ENCODE measurements around the gene TRAT1. TPM values are rescaled to one million over a fixed set of nuclear protein-coding genes. Genes with fewer than 3 reads are reported as not detected.

Gene TRAT1
- total RNA-seq, 1 experiment from 2014 or later = not detected

DNA sequence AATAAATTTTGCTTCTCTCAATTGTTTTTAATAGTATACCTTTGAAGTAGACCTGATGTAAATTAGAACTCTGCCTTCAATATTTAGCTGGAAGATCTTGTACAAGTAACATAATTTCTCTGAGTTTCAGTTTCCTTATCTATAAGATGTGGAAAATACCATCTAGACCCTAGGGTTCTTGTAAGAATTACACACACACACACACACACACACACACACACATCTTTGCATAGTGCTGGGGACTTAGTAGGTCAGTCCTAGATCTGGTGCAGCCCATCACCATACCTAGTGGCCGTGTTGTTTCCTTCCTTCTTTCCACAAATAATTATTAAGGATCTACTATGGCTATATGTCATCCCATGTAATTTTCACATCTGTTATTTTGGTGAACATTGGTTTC is 11.0 kb downstream of the TRAT1 start:
- no peaks in the 10 kb centered on the region for H3K4me1 ChIP-seq (ENCODE audit: insufficient read depth, low read length)

DNA sequence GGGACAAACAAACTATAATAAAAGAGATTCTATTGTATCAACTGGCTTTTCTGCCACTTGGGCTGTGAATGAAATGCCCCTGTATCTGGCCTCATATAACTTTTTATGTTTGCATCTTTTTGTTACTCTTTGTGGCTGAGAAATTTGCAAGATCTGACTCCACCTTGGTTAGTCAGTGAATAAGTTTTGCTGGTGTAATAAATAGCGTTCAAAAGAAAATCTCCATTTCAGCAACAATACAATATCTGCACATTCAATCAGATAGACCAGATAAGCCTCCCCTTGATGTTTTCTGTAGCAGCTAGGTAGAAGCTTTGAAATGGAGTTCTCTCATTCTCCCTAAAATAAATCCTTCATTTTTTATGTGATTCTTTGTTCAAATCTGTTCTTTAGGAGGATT is 12.0 kb downstream of the TRAT1 start:
- H3K4me1 ChIP-seq (ENCODE audit: insufficient read depth, low read length) = no peaks in the 10 kb centered on the region
- H3K9me3 ChIP-seq (ENCODE audit: low read length) = no peaks in the 10 kb centered on the region
- ATAC-seq (no peak), DNase-seq (no peak)
- no peak overlapping the region for H3K9ac ChIP-seq (ENCODE audit: low read length)
- CTCF ChIA-PET = no interaction called here
- TF ChIP-seq, protein P1, sequence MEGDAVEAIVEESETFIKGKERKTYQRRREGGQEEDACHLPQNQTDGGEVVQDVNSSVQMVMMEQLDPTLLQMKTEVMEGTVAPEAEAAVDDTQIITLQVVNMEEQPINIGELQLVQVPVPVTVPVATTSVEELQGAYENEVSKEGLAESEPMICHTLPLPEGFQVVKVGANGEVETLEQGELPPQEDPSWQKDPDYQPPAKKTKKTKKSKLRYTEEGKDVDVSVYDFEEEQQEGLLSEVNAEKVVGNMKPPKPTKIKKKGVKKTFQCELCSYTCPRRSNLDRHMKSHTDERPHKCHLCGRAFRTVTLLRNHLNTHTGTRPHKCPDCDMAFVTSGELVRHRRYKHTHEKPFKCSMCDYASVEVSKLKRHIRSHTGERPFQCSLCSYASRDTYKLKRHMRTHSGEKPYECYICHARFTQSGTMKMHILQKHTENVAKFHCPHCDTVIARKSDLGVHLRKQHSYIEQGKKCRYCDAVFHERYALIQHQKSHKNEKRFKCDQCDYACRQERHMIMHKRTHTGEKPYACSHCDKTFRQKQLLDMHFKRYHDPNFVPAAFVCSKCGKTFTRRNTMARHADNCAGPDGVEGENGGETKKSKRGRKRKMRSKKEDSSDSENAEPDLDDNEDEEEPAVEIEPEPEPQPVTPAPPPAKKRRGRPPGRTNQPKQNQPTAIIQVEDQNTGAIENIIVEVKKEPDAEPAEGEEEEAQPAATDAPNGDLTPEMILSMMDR (conservative IDR thresholded peaks at IDR 0.05; ENCODE audit: low read depth, low read length) = no peak
- TF ChIP-seq EZH2phosphoT487 (IDR thresholded peaks at IDR 0.05; ENCODE audit: borderline replicate concordance, low read length) (no peak), EZH2 (IDR thresholded peaks at IDR 0.05; ENCODE audit: low read length, unreplicated experiment) (no peak)
- peaks cover 72% of the 10 kb centered on the region for H3K27me3 ChIP-seq (ENCODE audit: low read length)
- H3F3A ChIP-seq (ENCODE audit: low read length, unreplicated experiment) = no peaks in the 10 kb centered on the region
- no peak overlapping the region for H2AFZ ChIP-seq (ENCODE audit: low read length)
- no TSS peak for BruUV-seq (replicated peaks)
- no peaks in the 10 kb centered on the region for H3K36me3 ChIP-seq (ENCODE audit: low read depth, low read length)
- no peak overlapping the region for H3K27ac ChIP-seq (ENCODE audit: low read length)
- no peaks in the 10 kb centered on the region for H3K9me2 ChIP-seq (replicated peaks; ENCODE audit: low read length)
- no peak overlapping the region for H3K4me2 ChIP-seq (ENCODE audit: low read length)
- POLR2A ChIA-PET (ENCODE audit: unreplicated experiment) = no interaction called here
- H3K79me2 ChIP-seq (ENCODE audit: low read length) = no peaks in the 10 kb centered on the region
- intact Hi-C loops (cut with micrococcal nuclease) = no loop called here
- H3K4me3 ChIP-seq (ENCODE audit: low read length) = no peak overlapping the region
- H4K20me1 ChIP-seq (ENCODE audit: low read length) = no peaks in the 10 kb centered on the region

More for the DNA sequence above, 11.0 kb downstream of the TRAT1 start:
- Histone ChIP-seq H4K20me1 (ENCODE audit: low read length) (no peaks in the 10 kb centered on the region), H3K27ac (ENCODE audit: low read length) (no peak overlapping the region), H3F3A (ENCODE audit: low read length, unreplicated experiment) (no peaks in the 10 kb centered on the region), H3K27me3 (ENCODE audit: low read length) (peaks cover 70% of the 10 kb centered on the region), H2AFZ (ENCODE audit: low read length) (no peak overlapping the region), H3K9ac (ENCODE audit: low read length) (no peak overlapping the region), H3K36me3 (ENCODE audit: low read depth, low read length) (no peaks in the 10 kb centered on the region), H3K4me2 (ENCODE audit: low read length) (no peak overlapping the region), H3K79me2 (ENCODE audit: low read length) (no peaks in the 10 kb centered on the region), H3K9me3 (ENCODE audit: low read length) (no peaks in the 10 kb centered on the region), H3K4me3 (ENCODE audit: low read length) (no peak overlapping the region), H3K9me2 (replicated peaks; ENCODE audit: low read length) (no peaks in the 10 kb centered on the region)
- DNase-seq = no peak
- no peak for ATAC-seq
- CTCF ChIA-PET = no interaction called here
- TF ChIP-seq EZH2phosphoT487 (IDR thresholded peaks at IDR 0.05; ENCODE audit: borderline replicate concordance, low read length) = no peak
- TF ChIP-seq, protein P1 (conservative IDR thresholded peaks at IDR 0.05; ENCODE audit: low read depth, low read length) = no peak
- TF ChIP-seq EZH2 (IDR thresholded peaks at IDR 0.05; ENCODE audit: low read length, unreplicated experiment) = no peak
- no TSS peak for BruUV-seq (replicated peaks)
- POLR2A ChIA-PET (ENCODE audit: unreplicated experiment) = no interaction called here
- intact Hi-C loops (cut with micrococcal nuclease) = no loop called here

DNA sequence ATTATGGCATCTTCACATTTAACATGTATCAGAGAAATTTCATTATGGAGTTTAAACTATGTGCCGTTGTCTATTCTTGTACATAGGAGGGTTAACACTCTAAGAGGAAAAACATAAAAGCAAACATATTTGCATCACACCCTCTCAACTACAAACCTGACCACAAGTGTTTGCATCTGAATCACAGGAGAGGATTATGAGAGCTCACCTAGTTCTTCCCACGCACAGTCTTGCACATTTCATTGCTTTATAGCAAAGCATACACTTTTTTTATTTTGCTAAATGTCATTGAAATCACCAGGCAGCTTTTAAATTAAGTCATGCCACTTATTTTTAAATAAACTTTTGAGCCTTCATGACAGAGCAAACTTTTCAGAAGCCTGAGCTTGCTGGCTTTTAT is 12.5 kb downstream of the TRAT1 start:
- H3K4me1 ChIP-seq (ENCODE audit: insufficient read depth, low read length) = no peaks in the 10 kb centered on the region
- H3K9me2 ChIP-seq (replicated peaks; ENCODE audit: low read length) = no peaks in the 10 kb centered on the region
- H3K4me3 ChIP-seq (ENCODE audit: low read length) = no peak overlapping the region
- H3K79me2 ChIP-seq (ENCODE audit: low read length) = no peaks in the 10 kb centered on the region
- H3K36me3 ChIP-seq (ENCODE audit: low read depth, low read length) = no peaks in the 10 kb centered on the region
- no peak overlapping the region for H3K4me2 ChIP-seq (ENCODE audit: low read length)
- H3K9ac ChIP-seq (ENCODE audit: low read length) = no peak overlapping the region
- H4K20me1 ChIP-seq (ENCODE audit: low read length) = no peaks in the 10 kb centered on the region
- intact Hi-C loops (cut with micrococcal nuclease) = no loop called here
- peaks cover 69% of the 10 kb centered on the region for H3K27me3 ChIP-seq (ENCODE audit: low read length)
- H3K27ac ChIP-seq (ENCODE audit: low read length) = no peak overlapping the region
- H2AFZ ChIP-seq (ENCODE audit: low read length) = no peak overlapping the region
- ChIA-PET POLR2A (ENCODE audit: unreplicated experiment) (interaction anchor here (0.6 kb wide), 1 partner anchor 22 kb away, joined by 3 read pairs; no protein-coding TSS in a partner anchor), CTCF (interaction anchor here (0.6 kb wide), 1 partner anchor 80 kb away, joined by 4 read pairs; no protein-coding TSS in a partner anchor)
- no peak for ATAC-seq
- H3F3A ChIP-seq (ENCODE audit: low read length, unreplicated experiment) = no peaks in the 10 kb centered on the region
- no TSS peak for BruUV-seq (replicated peaks)
- no peaks in the 10 kb centered on the region for H3K9me3 ChIP-seq (ENCODE audit: low read length)
- DNase-seq = no peak
- TF ChIP-seq, protein P1 (conservative IDR thresholded peaks at IDR 0.05; ENCODE audit: low read depth, low read length) = no peak
- no peak for TF ChIP-seq EZH2phosphoT487 (IDR thresholded peaks at IDR 0.05; ENCODE audit: borderline replicate concordance, low read length)
- TF ChIP-seq EZH2 (IDR thresholded peaks at IDR 0.05; ENCODE audit: low read length, unreplicated experiment) = no peak

All from PC-3 (cell line).